ENCODE data around the gene C1orf87.

C1orf87 gene, protein sequence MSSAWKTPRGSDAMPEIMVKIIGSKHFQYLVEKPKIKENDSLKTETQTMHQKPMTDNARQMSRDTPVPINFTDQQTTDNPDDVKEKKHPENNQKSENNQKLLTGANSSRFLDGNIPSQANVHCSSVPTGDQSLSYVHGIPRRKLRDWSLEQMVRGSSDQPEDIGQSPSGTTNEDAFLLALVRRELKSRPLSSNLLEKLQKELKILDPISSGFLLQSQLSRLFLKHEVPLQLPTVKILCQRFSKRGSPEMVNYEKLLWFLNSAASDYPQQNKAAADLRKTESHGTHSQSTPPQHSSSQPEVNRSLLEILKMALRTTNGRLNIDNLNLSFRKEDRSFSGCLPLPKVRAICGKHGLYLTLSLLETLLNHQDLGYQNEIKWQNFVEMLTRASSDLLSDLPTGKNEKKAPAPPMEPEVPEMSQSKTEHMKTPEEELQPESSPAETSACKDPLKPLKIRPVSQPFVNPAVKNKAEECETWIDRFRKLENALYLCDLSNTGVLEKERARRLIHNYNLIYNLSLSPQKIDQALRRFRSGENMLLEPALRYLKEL

DNA sequence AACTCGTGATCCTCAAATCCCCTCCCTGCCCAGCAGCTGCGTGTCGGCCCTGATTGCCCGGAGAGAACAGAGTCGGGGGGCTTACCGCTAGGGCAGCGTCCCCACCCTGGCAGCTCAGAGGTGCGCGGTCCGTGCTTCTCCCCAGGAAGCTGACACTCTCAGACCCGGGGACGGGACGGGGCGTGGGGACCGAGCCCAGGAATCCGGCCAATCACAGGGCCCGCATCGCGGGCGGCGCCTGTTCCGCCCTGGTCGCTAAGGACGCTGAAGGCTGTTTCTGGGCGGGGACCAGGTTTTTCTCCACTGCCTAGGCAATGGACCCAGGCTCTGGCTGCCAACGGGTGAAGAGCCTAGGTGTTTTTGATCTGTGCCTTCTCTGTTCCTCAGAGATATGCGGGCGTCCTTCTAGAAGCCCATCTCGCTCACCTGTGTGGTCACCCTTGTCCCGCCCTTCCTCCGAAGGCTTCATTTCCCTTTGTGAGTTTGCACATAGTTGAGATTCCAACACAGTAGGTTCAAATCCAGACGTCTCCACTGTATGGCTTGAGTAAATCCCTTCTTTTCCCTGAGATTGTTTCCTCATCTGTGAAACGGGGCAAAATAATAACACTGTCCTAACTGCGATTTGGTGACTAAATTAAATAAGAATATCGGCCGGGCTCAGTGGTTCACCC, at the start of gene C1orf87:
C1orf87 (minus strand) TSS at position 166 of the 674 bp plus-strand sequence. CDS start 1,127 bp downstream, outside the sequence.
- DNase-seq = peak; percentile 62

DNA sequence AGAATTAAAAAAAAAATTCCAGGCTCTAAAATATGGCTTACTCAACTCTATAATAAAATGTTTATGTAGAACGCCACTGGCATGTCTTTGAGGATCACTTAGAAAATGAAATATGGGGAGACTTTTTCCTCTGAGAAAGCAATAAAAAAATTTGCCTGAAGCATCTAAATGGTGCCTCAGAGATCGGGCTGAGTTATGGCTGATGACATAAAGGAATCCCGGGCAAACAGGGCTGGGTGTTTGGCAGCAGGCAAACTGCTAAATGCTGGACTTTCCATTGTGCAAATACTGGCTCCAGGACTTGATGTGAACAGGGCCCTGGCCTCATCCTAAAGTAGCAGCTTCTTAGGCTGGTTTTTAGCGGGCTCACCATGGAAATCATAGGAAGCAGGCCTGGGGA, 44.5 kb upstream of the C1orf87 start:
- no peak for DNase-seq

DNA sequence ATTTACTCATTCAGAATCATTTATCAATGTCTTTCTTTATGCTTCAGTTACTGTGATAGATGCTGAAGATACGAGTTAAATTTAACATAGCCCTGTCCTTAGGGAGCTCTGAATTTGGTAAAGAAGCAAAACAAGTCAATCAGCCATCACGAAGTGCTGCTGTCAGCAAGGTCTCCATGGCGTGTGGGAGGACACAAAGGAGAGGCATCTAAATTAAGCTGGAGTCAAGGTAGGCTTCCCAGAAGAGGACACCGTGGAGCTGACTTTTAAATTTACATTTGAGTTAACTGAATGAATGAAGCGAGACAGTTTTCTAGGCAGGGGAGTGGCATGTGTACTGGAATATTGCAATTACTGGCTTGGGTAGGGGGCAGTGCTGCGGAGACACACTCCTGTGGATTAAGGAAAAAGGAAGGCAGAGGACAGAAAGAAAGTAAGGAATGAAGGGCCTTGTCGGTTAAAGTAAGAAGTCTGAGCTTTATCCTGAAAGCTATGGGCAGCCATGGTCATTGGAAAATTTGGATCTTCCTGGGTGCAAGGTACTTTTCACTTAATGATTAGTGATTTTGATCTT, 41.3 kb upstream of the C1orf87 start:
- DNase-seq = no peak

DNA sequence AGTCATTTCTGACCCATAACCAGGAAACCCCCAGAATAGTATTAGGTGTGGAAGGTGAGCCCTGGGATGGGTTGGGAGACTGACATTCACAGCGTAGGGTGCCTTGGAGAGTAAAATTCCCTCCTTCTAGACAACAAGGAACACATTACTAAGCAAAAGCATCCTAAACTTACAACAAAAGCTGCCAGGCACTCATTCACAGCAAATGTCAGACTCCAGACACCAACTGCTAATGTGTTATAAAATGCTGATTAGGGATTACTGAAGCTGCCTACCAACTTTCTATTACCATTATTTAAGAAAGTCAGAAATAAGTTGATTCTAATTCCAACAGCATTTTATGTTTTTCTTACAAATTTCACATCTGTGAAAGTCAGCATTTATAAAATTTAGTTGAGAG, 40.0 kb upstream of the C1orf87 start:
- no peak for DNase-seq

DNA sequence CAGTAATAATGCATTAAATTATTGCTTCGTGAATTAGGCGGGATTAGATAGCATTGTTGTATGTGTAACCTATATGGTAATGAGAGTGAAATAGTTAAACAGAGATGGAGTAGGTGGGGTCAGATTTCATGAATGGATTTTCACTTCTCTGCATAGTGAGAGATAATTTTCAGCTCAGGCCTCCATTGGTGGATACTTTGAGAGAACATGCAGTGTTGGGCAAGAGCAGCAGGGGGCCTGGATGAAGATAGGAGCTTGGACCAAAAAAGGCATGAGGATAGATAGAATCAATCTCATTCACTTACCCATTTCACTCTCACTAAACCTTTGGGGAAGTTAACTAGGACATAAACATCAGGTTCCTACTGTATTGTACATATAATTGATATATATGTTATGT, 39.5 kb upstream of the C1orf87 start:
- DNase-seq = peak; percentile 8

DNA sequence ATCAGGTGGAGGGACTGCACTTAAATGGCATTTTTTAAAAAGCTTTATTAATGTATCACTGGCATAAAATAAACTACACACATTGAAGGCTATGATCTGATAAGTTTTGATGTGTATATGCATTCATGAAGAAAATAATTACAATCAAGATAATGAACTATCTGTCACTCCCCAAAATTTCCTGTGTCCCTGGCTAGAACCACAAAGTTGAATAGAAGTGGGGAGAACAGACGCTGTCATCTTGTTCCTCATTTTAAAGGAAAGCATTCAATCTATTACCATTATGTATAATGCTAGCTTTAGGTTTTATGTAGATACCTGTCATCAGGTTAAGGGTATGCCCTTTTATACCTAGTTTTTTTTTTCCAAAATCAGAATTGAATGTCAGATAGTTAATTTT, 38.1 kb upstream of the C1orf87 start:
- no peak for DNase-seq

DNA sequence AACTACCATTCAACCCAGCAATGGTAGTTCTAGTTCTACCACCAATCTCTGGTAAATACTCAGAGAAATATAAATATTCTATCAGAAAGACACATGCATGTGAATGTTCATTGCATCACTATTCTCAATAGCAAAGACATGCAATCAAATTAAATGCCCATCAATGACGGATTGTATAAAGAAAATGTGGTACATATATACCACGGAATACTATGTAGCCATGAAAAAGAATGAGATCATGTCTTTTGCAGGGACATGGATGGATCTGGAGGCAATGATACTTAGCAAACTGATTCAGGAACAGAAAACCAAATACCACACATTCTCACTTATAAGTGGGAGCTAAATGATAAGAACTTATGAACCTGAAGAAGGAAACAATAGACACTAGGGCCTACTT, 37.5 kb upstream of the C1orf87 start:
- no peak for DNase-seq

DNA sequence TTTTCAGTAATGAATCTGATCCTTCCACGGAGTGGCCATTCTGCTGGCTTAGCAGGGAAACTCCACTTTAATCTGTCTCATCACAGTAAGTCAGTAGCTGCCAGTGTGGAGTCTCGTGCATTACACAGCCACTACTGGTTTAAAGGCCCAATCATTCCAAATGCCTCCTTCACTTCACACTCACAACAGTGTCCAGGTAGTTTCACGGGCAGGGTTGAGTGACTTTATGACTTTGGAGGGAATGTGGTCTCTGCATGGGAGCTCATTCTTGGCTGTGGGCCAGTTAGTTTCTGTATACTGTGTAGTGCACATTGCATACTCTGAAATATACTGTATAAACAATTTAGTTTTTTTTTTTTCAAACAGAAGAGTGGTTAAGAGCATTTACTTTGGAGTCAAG, 34.6 kb upstream of the C1orf87 start:
- DNase-seq = no peak

DNA sequence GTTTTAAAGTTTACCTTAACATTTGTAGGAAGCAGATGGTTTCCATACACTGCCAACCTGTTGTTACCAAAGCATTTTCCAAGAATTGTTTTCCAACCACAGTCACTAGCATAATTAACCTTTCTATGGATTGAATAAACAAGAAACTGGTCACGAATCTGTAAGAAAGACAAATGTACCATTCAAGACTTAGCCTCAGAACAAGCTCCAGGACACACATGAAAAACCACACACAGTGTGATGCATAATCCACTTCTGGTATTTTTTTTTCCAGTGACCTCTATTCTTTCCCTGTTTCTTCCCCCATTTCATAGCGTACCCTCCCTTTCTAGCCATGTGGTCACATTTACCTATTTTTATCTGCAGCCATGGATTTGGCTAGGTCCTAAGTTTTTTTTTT, 29.6 kb upstream of the C1orf87 start:
- DNase-seq = no peak

DNA sequence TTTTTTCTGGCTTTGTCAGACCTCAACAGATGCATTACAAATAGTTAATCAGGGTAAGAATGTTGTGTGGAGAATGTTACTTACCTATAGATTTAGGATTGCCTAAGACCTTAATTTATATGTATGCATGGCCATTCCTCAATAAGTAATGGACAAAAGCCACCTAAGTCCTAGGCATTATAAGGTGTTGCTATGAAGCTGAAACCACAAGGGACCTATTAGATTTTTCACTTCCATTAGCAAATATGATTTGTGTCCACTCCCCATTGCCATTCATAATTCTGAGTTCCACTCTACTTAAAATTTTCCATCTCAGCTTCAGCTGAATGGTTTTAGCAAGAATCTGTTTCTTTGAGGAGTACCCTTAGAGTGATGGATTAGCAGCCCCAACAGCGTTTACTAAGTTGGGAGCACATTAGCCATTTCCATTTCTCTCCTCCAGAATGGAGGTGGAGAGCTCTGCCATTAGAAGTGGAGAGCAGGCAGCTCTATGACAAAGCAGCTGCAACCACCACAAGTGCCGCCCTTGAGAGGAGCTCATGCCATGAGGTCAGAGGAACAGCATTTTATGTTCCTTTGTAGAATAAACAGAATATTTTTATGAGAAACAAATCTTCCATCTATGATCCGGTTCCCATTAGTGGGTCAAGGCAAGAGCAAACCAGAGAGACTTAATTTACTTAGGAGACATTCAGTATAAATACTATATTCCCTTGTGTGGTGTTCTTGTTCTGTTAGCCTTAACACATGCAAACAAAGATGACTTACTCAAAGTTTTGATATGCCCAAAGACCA, 28.9 kb upstream of the C1orf87 start:
- DNase-seq = no peak

DNA sequence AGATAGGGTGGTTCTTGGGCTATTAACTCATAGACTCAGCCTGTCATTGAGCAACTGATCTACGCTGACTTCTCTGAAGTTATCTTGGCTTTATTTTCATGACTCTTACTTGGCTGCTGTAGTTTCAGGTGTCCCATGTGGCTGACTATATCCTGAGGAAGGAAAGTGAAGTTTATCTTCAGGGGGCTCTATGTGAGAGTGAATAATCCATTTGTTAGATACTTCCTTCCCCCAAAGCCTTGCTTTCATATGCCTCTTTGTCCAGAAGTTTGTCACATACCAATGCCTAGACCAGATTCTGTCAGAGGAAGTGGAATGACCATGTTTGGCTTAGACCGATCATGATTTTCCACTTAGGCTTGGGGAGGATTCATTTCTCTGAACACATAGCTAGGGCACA, 27.9 kb upstream of the C1orf87 start:
- no peak for DNase-seq

DNA sequence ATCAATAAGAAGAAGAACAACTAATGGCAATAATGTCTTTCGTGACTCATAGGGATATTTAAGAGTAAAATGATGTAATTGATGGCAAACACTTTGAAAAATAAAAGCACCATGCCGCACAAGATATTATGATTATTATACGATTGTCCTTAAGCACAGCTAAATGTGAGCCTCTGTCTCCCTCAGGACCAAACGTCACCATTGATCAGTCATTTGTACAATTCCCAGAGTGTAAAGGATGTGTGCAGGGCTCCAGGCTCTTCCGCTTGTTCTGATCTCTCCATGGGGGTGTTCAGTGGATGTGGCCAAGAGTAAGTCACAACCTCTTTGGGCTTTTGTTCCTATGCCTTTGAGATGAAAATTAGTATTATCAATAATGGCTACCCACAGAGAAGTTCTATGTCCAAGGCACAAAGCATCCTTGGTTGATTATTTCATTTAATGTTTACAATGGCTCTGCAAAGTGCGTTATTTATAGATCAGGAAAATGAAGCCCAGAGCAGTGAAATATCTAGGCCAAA, 17.7 kb upstream of the C1orf87 start:
- no peak for DNase-seq

DNA sequence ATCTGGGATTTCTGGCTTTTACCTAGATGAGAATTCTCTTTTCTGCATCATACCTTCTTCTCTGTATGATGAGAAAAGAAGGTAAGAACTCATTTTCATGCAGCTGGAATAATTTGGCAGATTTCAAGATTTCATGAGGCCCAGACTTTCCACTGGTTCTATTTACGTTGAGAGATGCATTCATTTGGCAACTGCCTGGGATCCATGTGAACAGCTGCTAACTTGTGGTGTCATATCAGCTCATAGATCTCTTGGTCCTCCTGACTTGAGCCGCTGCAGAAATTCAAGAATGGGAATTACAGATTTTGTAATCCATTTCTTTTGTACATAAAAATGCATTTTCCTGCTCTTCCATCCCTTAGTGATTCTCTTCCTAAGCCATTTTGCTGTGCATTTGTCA, 17.1 kb upstream of the C1orf87 start:
- DNase-seq = no peak

DNA sequence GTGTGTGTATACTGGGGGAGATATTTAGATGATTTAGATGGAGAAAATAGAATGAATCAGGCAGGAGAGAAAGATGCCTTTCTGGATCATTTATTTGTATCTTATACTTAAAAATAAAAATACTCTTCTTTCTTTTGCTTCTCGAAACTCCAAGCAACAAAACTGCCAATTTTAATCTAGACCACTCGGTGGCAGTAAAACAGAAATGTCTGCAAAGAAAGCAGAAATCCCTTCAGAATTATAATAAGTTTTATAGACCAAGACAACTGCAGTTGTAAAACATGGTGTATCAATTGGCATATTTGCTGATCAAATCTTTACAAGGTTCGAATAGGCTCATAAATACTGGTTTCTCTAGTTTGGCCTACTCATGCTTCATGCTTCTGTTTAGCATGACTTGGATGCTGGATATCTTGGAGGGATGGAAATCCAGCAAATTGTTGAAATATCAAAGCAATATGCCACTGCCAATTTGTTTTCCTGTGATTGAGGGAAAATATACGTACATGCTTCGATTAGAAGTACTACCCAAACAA, 15.1 kb upstream of the C1orf87 start:
- no peak for DNase-seq

DNA sequence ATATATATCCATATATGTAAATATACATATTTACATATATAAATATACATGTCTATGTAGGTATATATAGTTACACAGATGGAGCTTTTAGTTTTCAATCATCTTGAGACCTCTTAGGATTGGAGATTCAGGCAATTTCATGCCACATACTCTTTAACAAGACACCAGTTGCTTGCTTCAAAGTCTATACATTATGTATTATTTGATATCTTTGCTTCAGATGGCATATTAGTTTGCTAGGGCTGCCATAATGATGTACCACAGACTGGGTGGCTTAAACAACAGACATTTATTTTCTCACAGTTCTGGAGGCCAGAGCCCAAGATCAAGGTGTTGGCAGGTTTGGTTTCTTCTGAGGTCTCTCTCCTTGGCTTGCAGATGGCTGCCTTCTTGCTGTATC, 14.1 kb upstream of the C1orf87 start:
- no peak for DNase-seq

DNA sequence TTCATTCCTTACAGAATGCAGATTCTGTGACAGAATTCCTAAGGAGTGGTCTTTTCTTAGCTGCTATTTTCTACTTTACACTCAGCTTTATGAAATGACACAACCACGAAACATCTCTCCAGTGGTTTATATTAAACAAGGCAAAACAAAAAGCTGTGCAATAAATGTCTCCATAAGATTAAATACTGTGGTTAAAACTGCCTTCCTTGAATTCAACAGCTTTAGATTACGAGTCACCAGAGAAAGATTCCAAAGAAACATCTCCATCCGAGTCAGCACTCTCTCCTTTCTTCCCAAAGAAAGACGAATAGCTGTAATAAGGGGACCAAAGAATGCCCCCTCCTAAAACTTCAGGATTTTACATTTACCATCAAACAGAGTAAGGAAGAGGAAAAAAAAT, 4.6 kb upstream of the C1orf87 start:
- no peak for DNase-seq

DNA sequence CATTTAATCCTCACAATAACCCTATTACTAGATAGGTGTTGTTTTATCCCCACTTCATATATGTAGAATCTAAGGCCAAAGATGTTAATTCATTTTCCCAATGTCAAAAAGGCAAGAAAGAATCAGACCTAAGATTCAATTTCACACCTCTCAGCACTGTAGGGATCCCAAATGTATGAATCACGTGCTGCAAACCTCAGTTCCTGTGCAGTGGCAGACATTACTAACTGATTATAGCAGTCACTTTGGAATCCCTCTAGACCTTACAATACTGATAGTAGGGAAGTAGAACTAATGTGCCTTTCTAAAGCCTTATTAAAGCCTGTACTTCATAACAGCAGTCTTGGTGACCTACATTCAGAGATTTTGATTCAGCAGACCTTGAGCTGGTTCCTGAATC, 2.3 kb downstream of the C1orf87 start:
- DNase-seq = no peak

DNA sequence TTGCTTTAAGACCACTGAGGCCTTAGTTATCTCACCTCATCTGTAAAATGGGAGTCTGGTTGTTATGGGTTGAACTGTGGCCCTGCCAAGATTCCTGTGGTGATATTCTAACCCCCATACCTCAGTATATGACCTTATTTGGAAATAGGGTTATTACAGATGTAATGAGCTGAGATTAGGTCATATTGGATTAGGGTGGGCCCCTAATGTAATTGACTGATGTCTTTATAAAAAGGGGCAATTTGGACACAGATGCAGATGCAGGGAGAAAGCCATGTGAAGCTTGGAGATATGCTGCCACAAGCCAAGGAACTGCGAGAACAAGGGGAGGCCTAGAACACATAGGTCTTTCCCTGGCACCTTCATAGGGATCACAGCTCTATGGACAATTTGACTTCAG, 3.9 kb downstream of the C1orf87 start:
- no peak for DNase-seq

DNA sequence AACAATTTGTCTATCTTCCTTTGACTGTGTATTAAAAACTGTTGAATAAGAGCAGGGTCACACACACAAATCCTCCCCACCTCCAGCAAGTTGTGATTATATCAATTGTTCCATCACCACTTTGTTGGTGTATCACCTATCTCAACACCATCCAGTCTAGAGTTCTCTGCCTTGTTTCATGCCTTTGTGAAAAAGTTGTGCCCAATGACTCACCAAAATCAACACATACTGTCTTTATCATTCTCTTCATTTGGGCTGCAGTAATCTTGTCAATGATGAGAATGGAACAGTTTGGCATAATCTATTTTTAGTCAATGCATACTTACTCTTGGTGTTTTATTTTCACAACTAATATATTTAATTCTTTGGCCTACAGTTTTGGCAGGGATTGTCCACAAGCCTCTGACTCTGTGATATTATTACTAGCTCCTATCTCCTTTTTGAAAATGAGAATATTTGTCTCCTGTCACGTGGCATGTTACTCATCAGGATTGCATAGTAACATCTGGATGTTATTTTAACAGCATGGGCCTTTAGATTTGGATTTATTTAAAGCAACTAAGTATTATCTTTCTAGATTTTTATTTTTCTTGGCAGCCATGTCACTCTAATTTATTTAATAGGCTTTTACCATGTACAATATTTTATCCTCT, 5.1 kb downstream of the C1orf87 start:
- DNase-seq = no peak

DNA sequence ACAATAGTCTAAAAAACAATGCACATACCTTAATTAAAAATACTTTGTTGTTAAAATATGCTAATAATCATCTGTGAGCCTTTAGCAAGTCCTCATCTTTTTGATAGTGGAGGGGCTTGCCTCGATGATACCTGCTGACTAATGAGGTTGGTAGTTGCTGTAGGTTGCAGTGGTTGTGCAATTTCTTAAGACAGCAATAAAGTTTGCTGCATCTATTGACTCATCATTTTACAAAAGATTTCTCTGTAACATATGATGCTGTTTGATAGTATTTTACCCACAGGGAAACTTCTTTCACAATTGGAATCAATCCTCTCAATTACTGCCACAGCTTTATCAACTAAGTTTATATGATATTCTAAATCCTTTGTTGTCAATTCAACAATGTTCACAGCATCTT, 7.6 kb downstream of the C1orf87 start:
- DNase-seq = no peak

DNA sequence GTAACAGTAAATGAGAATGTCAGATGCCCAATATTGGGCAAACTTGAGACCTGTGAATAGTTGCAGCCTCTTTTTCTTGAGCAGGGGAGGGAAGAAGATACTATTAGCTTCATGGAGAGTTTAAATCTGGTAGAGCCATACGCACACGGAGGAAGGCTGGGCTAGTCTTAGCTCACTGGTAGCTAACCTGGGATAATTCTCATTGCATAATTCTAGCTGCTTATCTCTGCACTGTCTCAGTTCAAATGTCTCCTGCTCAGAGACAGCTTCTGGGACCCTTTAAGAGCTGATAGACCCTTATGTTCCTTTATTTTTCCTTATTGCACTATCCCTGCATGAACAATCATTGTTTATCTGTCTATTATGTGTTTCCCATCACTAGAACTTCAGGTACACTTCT, 8.4 kb downstream of the C1orf87 start:
- DNase-seq = no peak

DNA sequence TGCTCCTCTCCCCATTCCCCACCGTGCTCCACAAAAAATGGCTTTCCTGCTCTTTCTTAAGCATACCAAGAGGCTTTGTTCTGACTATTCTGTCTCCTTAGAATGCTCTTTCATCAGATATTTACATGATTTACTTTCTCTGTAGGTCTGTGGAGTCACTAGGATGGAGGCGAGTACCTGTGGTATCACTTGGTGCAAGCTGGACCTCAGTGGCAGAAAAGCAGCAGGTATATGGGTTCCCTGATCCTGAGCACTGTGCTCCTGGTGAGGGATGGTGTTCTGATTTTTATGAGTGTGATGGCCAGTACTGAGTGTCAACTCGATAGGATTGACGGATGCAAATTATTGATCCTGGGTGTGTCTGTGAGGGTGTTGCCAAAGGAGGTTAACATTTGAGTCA, 10.0 kb downstream of the C1orf87 start:
- DNase-seq = no peak
